ENCODE data around the gene PDE4D.

PDE4D gene

GRCh38 chr5:58933891-58934628 is 959.5 kb downstream of the PDE4D start:
- in situ Hi-C loops (cut with MboI; ENCODE audit: low sequenced_read_pairs) = no loop called here

- in situ Hi-C loops (cut with MboI; ENCODE audit: low sequenced_read_pairs) = no loop called here
Measured at GRCh38 chr5:58932057-58932612, 961.4 kb downstream of the PDE4D start.

GRCh38 chr5:58930520-58930919 is 963.0 kb downstream of the PDE4D start:
- in situ Hi-C loops (cut with MboI; ENCODE audit: low sequenced_read_pairs) = no loop called here

- in situ Hi-C loops (cut with MboI; ENCODE audit: low sequenced_read_pairs) = no loop called here
Measured at GRCh38 chr5:58929726-58930125, 963.8 kb downstream of the PDE4D start.

GRCh38 chr5:58927938-58928337 is 965.6 kb downstream of the PDE4D start:
- in situ Hi-C loops (cut with MboI; ENCODE audit: low sequenced_read_pairs) = no loop called here

- in situ Hi-C loops (cut with MboI; ENCODE audit: low sequenced_read_pairs) = no loop called here
Measured at GRCh38 chr5:58927181-58927580, 966.3 kb downstream of the PDE4D start.

- in situ Hi-C loops (cut with MboI; ENCODE audit: low sequenced_read_pairs) = no loop called here
Measured at GRCh38 chr5:58926541-58926935, 967.0 kb downstream of the PDE4D start.

GRCh38 chr5:58925627-58926540 is 967.6 kb downstream of the PDE4D start:
- in situ Hi-C loops (cut with MboI; ENCODE audit: low sequenced_read_pairs) = no loop called here

- in situ Hi-C loops (cut with MboI; ENCODE audit: low sequenced_read_pairs) = no loop called here
Measured at GRCh38 chr5:58924306-58924705, 969.2 kb downstream of the PDE4D start.

- in situ Hi-C loops (cut with MboI; ENCODE audit: low sequenced_read_pairs) = no loop called here
Measured at GRCh38 chr5:58923355-58923754, 970.2 kb downstream of the PDE4D start.

- in situ Hi-C loops (cut with MboI; ENCODE audit: low sequenced_read_pairs) = no loop called here
Measured at GRCh38 chr5:58922461-58923171, 970.9 kb downstream of the PDE4D start.

- in situ Hi-C loops (cut with MboI; ENCODE audit: low sequenced_read_pairs) = no loop called here
Measured at GRCh38 chr5:58921159-58921558, 972.4 kb downstream of the PDE4D start.

- in situ Hi-C loops (cut with MboI; ENCODE audit: low sequenced_read_pairs) = no loop called here
Measured at GRCh38 chr5:58919833-58920232, 973.7 kb downstream of the PDE4D start.

All from hTERT RPE-1 (cell line).